Esophagus squamous epithelium (tissue), 5 donors: ENCODE results near the gene SOCS3. TPM values are rescaled to one million over a fixed set of nuclear protein-coding genes. Genes with fewer than 3 reads are reported as not detected.

Experiments used
- DNase-seq: peaks from one replicate; lab custom pipeline; 2025; lab: John Stamatoyannopoulos, UW
- H3K27ac ChIP-seq, 4 donors: fragments of 200-600 bp; sonication (generic); one replicate each; pipeline ENCODE4 v1.5.1; 2016 to 2019; ENCODE audit warnings: mild to moderate bottlenecking in 1 of 4
- H3K27me3 ChIP-seq, 4 donors: fragments of 200-600 bp; sonication (generic); 1 replicate in 3 of 4; 2 replicates in 1 of 4; pipeline versions ENCODE4 v1.5.1 to v1.6.0; 2017 to 2021; ENCODE audit warnings: antibody characterized with exemption in 1 of 4
- H3K36me3 ChIP-seq, 3 donors: fragments of 200-600 bp; sonication (generic); one replicate each; pipeline ENCODE4 v1.5.1; 2016 to 2019
- H3K4me1 ChIP-seq, 3 donors: fragments of 200-600 bp; sonication (generic); one replicate each; pipeline ENCODE4 v1.5.1; 2017 to 2019
- H3K4me3 ChIP-seq, 4 donors: fragments of 200-600 bp; sonication (generic); 1 replicate in 3 of 4; 2 replicates in 1 of 4; pipeline ENCODE4 v1.5.1; 2016 to 2019; ENCODE audit warnings: mild to moderate bottlenecking in 2 of 4, moderate library complexity in 1 of 4
- H3K9me3 ChIP-seq, 3 donors: fragments of 200-600 bp; sonication (generic); one replicate each; pipeline ENCODE4 v1.5.1; 2016 to 2019
- CTCF ChIP-seq, 6 experiments: fragments of 450-650 bp in 4 of 6; fragments of 200-600 bp in 2 of 6; sonication (generic) in 2 of 6; IDR thresholded peaks; one replicate each; pipeline ENCODE4 v1.5.1; 2016 to 2019; ENCODE audit warnings: antibody characterized with exemption in 6 of 6, mild to moderate bottlenecking in 4 of 6, moderate library complexity in 4 of 6
- POLR2A ChIP-seq, 4 donors: fragments of 450-650 bp; IDR thresholded peaks; one replicate each; pipeline ENCODE4 v1.6.1; 2017; ENCODE audit warnings: antibody characterized with exemption in 4 of 4, mild to moderate bottlenecking in 4 of 4, moderate library complexity in 3 of 4
- WGBS, 2 donors: methylation state at CpG; one replicate each; pipeline ENCODE4 v1.1.5; 2018; 5-methylcytosine and 5-hydroxymethylcytosine counted together
- intact Hi-C: fragments of 100-400 bp; cut with DNase I; formaldehyde crosslinking; loops from one replicate; pipeline ENCODE4 v1.15.0; 2022
- total RNA-seq, 4 donors: library from RNA; depleted of rRNA; stranded (reverse); fragments of >200 nt; gene quantifications; one replicate each; pipeline ENCODE4 v1.1.0, GENCODE V29; 2016
- donor health status: DM: yes; HTN: yes; CAD: no.

Gene SOCS3
- total RNA-seq, 4 donors from 2014 or later = 6.3 to 23.1 (median 17.1) TPM

GRCh38 chr17:78341559-78342448, 18.1 kb downstream of the SOCS3 start:
- no peak for DNase-seq
- Histone ChIP-seq H3K36me3 (no peaks in the 10 kb centered on the region), H3K27ac (peak overlapping the region; percentile 84 to 95 (median 90)), H3K27me3 (no peaks in the 10 kb centered on the region), H3K4me3 (peak overlapping the region; percentile 25 to 60 (median 40)), H3K9me3 (no peaks in the 10 kb centered on the region), H3K4me1 (peaks cover 33 to 84% (median 73%) of the 10 kb centered on the region in 3 donors)
- TF ChIP-seq POLR2A (IDR thresholded peaks at IDR 0.05) = peak in 2 of 4 donors; percentile 29 to 61
- TF ChIP-seq CTCF (IDR thresholded peaks at IDR 0.05) = peak in 1 of 6 experiments; percentile 20
- intact Hi-C loops = no loop called here
- 4 to 19% methylated on average over 4 to 5 of the region's 95 CpGs for WGBS, 2 donors

- Histone ChIP-seq H3K4me3 (no peak overlapping the region), H3K4me1 (peaks cover 33 to 69% (median 59%) of the 10 kb centered on the region in 3 donors), H3K36me3 (no peaks in the 10 kb centered on the region), H3K27ac (peak overlapping the region in 3 of 4 donors; percentile 79 to 95 (median 94)), H3K9me3 (no peaks in the 10 kb centered on the region), H3K27me3 (no peaks in the 10 kb centered on the region)
- no peak for DNase-seq
- 73 to 75% methylated on average over 4 to 7 of the region's 10 CpGs for WGBS, 2 donors
- TF ChIP-seq POLR2A (IDR thresholded peaks at IDR 0.05) (no peak), CTCF (IDR thresholded peaks at IDR 0.05) (no peak)
- intact Hi-C loops = no loop called here
Measured at GRCh38 chr17:78340183-78340955, 19.5 kb downstream of the SOCS3 start.

- DNase-seq = no peak
- no peaks in the 10 kb centered on the region for H3K27me3 ChIP-seq
- intact Hi-C loops = no loop called here
- no peak overlapping the region for H3K4me3 ChIP-seq
- TF ChIP-seq POLR2A (IDR thresholded peaks at IDR 0.05) (no peak), CTCF (IDR thresholded peaks at IDR 0.05) (no peak)
- no peaks in the 10 kb centered on the region for H3K36me3 ChIP-seq
- peak overlapping the region; percentile 18 to 75 (median 55) for H3K27ac ChIP-seq
- H3K4me1 ChIP-seq = peaks cover 30 to 61% (median 42%) of the 10 kb centered on the region in 3 donors
- WGBS, 2 donors = 20 to 45% methylated on average over 9 to 10 of the region's 11 CpGs
- H3K9me3 ChIP-seq = no peaks in the 10 kb centered on the region
Measured at GRCh38 chr17:78338486-78339259, 21.2 kb downstream of the SOCS3 start.

GRCh38 chr17:78337244-78338109, 22.4 kb downstream of the SOCS3 start:
- no peaks in the 10 kb centered on the region for H3K9me3 ChIP-seq
- H3K36me3 ChIP-seq = no peaks in the 10 kb centered on the region
- no peak for DNase-seq
- 48 to 55% methylated on average over 13 to 18 of the region's 19 CpGs for WGBS, 2 donors
- H3K4me3 ChIP-seq = no peak overlapping the region
- intact Hi-C loops = no loop called here
- peaks cover 18 to 49% (median 30%) of the 10 kb centered on the region in 3 donors for H3K4me1 ChIP-seq
- peak overlapping the region in 2 of 4 donors; percentile 46 to 64 for H3K27ac ChIP-seq
- no peaks in the 10 kb centered on the region for H3K27me3 ChIP-seq
- TF ChIP-seq POLR2A (IDR thresholded peaks at IDR 0.05) = no peak
- TF ChIP-seq CTCF (IDR thresholded peaks at IDR 0.05) = no peak
